ENCODE results near the gene PLIN4.
"Not testable (repeated sequence)": the region's sequence is repeated elsewhere in the genome, so short reads cannot be mapped to it uniquely, and the experiment has no call there.

PLIN4 gene

DNA sequence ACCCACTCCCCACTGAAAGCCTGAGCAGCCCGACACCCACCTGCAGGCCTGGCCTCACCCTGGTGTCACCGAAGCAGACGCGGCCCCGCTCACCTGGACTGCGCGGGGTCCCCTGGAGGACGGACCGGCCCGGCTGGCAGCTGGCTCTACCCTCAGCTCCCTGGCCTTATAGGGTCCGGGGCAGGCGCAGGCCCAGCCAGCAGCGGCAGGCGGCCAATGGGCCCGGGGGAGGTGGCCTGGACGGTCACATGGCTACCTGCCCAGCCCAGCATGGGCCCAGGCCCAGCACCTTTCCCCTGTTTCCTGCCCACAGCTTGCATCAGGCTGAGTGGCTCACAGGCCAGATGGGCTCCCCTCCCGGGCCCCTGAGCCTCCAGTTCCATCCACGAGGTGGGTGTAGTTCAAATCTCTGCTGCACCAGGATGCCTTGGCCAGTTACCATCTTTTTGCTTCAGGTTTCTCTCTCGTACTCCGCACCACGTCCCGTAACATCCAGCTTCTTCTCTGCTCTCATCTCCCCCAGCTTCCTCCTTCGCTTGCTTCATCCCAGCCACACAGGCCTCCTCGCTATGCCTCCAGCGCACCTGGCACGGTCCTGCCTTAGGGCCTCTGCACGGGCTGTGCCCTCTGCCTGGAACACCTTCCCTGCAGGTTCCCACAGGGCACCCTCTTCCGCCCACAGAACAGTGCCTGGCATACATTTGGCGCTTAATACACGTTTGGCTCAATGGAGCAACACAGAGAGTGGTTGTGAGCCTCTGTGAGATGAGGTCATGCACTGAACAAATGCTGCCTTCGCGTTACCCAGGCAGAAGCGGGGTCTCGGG lies at the start of gene PLIN4:
TSS of gene PLIN4 (minus strand) at position 142 of the 827 bp plus-strand sequence. CDS start 214 bp downstream, outside the sequence.
- no peak for DNase-seq

- no peak for DNase-seq
Observed at GRCh38 chr19:4567584-4568071, 49.3 kb upstream of the PLIN4 start.

GRCh38 chr19:4566402-4567051 lies 48.2 kb upstream of the PLIN4 start:
- no peak for DNase-seq

GRCh38 chr19:4563562-4563961 lies 45.3 kb upstream of the PLIN4 start:
- not testable (repeated sequence) for DNase-seq

GRCh38 chr19:4562085-4562484 lies 43.8 kb upstream of the PLIN4 start:
- not testable (repeated sequence) for DNase-seq

DNA sequence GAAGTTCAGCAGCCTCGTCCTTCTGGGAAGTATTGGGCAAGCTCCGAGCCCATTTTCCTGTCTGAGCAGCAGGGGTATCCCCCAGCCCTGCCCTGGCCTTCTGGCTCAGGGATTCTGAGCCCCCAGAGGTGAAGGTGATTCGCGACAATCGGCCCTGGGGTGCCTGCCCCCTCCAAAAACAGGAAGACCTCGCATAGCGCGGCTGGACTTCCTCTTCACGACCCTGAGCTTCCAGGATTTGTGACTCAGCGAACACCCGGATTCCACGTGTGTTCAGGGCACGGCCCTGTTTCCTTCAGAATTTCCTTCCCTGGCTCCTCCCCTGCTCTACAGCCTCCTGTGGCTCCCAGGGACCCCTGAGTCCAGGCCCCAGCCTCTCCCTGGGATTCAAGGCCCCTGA lies 41.3 kb upstream of the PLIN4 start, which contains the start of gene SEMA6B:
TSS of gene SEMA6B (minus strand) at position 116 of the 400 bp plus-strand sequence. CDS start 1,227 bp downstream, outside the sequence.
- no peak for DNase-seq

DNA sequence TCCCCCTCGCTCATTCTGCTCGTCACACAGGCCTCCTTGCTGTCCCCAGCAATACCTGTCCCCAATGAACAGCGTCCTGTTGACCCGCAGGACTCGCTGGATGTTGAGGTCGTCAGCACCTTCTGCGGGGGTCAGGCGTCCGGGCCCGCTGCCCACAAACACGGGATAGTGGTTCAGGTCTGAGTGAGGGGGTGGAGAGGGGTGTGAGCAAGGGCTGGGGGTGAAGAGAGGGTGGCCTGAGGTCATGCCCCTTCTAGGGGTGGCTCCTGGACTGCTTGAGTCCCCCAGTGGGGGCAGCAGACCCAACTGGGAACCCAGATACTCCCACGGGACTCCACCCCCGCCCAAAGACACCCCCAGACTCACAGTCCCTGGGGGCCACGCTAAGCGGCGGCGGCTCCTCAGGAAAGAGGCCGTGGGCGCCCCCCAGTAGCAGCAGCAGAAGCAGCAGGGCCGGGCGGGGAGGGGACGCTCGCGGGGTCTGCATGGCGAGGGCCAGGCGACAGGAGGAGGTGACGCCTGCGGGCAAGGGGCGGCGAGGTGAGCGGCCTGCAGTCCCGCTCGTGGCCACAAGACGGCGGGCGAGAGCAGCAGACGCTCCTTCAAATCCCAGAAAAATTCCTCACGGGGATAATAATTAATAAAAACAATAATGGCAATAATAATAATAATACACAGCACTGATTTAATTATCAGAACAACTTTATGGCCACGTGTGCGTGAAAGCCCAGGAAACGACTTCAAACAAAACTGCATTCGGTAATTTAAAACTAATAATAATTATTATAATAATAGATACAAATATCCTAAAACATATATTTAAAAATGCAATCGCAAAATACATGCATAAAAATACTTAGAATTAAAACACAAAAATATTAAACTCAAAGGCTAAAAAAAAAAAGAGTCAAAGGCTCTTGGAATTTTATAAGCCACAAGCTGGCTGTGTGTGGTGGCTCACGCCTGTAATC lies 40.0 kb upstream of the PLIN4 start:
- DNase-seq: no peak

GRCh38 chr19:4557144-4557970 lies 39.1 kb upstream of the PLIN4 start:
- DNase-seq: no peak

GRCh38 chr19:4556597-4557127 lies 38.4 kb upstream of the PLIN4 start:
- no peak for DNase-seq

GRCh38 chr19:4555657-4556561 lies 37.6 kb upstream of the PLIN4 start:
- DNase-seq: no peak

DNA sequence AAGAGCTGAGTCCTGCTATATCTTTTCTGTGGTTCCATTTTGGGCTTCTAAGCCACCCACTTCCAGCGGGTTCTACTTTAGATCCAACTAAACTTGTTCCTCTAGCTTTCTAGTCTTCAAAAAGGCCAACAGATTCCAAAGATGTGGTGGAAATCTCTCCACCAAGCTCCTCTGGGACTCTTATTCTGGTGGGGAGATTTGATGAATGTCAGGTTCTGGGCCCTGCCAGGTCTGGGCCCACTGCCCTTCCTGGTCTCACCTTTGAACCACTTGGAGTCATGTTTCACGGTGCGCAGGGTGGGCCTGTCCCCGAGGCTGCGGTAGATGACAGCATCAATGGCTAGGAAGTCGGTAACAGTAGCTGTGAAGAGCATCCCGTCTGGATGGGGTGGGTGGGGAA lies 36.4 kb upstream of the PLIN4 start:
- DNase-seq: no peak

GRCh38 chr19:4553775-4554174 lies 35.5 kb upstream of the PLIN4 start:
- no peak for DNase-seq

GRCh38 chr19:4553092-4553695 lies 34.9 kb upstream of the PLIN4 start:
- no peak for DNase-seq

- no peak for DNase-seq
Observed at GRCh38 chr19:4552525-4552819, 34.2 kb upstream of the PLIN4 start.

DNA sequence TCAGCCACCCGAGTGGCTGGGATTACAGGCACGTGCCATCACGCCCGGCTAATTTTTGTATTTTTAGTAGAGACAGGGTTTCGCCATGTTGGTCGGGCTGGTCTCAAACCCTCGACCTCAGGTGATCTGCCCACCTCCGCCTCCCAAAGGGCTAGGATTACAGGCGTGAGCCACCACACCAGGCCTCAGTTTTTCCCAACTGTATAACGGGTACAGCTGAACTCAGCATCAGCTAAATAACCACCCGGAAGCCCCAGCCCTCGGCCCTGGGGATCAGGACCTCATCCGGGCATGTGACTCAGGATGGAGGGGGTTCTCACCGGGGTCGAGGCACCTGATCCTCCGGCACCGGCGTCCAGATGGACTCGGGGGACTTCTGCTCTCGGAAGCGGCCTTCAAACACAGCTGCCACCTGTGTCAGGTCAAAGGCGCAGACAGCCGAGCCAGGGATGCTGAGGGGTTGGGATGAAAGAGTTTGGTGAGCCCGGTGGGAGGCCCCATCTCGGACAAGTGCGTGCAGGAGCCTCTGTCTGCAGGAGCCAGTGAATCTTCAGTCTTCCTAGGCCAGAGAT lies 32.3 kb upstream of the PLIN4 start:
- no peak for DNase-seq

DNA sequence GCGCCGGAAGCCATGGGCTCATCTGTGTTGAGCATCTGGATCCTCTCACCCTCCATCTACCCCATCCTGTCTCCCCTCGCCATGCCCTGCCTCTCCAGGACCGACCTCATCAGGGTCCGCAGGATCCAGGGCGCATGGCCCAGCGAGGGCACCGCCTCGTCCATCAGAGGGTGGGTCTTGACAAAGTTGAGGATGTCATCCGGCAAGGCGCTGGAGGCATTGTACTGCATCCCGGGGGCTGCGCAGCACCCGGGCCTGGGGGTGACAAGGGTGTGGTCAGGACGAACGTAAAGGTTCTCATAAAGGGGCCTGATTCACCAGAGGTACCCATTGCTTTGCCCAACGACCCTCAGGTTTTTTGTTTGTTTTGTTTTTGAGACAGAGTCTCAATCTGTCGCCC lies 31.7 kb upstream of the PLIN4 start:
- no peak for DNase-seq

DNA sequence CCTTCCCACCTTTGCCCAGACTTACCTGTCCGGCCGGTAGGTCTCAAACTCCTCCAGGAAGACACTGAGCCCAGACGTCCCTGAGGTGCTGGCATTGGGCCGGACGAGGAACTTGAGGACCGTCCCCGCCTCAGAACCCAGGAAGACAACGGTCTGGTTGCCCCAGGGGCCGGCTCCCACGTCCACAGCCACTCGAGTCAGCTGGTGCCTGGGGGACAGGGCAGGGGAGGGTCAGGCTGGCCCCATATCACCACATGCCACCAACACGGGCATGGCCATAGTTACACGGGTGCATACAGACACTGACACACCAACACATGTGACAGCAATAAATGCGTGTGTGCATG lies 29.9 kb upstream of the PLIN4 start:
- no peak for DNase-seq

DNA sequence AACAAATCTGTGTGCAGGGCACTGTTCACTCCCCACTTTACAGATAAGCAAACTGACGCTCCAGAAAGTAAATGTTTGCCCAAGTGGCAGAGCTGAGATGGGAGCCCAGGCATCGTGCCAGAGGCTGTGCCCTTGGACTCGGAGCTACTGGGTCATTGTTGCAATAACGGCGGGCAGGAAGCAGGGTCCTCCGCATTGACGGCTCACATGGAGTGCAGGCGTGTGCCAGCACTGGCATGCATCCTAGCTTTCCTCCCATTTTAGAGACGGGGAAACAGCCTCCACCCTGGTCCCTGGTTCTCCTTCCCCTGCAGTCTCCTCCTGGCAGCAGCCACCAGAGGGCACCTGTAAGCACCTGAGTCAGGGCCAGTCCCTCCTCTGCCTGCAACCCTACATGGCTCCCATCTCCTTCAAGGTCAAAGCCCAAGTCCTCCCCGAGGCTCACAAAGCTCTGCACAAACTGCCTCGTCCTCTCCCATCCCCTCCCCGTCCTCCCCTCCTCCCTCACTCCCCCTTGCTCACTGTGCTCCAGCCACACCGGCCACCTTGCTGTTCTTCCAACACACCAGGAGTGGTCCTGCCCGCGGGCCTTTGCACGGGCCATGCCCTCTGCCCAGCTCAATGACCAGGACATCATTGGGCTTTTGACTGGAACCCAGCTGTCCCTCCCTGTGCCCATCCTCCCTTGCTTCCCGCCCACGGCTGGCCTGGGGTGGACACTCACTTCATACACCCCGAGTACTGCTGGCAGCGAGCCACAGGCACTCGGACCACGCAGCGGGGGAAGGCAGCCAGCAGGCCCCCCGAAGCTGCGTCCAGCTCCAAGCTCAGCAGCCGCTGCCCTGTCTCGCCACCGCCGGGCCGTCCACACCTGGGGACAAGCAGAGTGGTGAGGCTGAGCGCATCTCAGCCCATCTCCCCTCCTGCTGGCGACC lies 29.3 kb upstream of the PLIN4 start:
- no peak for DNase-seq
